ENCODE data around the gene ABHD4.

Gene ABHD4

GRCh38 chr14:22598099-22598895 is at the start of gene ABHD4:
ABHD4 (plus strand) TSS chr14:22598300; CDS start chr14:22598307, 7 bp downstream.
- no peak for TF ChIP-seq CTCF (IDR thresholded peaks at IDR 0.05; ENCODE audit: insufficient read depth, low read length, missing control alignments)
- ChIA-PET POLR2A (interaction anchor here (0.7 to 1.4 kb wide), 4 partner anchors 9 to 15 kb away, joined by 3 to 8 read pairs (median 6); partner anchors contain the start of gene DAD1), CTCF (interaction anchor here (0.8 to 6.3 kb wide), 24 partner anchors 9 to 274 kb away, joined by 3 to 43 read pairs (median 4); partner anchors contain the start of gene DAD1)
- no peak for DNase-seq (ENCODE audit: low read depth, low spot score)
- H3K4me3 ChIP-seq (ENCODE audit: low read depth, low read length): peak within 1 kb of the TSS; percentile 92

GRCh38 chr14:22549324-22549962 is 48.7 kb upstream of the ABHD4 start:
- POLR2A ChIA-PET: interaction anchor here (0.7 to 1.4 kb wide), 2 partner anchors 29 to 39 kb away, joined by 3 to 4 read pairs; no protein-coding TSS in a partner anchor
- H3K4me3 ChIP-seq (ENCODE audit: low read depth, low read length): no peak overlapping the region
- CTCF ChIA-PET: interaction anchor here (1.0 to 23.7 kb wide), 4 partner anchors 16 to 155 kb away, joined by 3 to 395 read pairs (median 4); no protein-coding TSS in a partner anchor
- DNase-seq (ENCODE audit: low read depth, low spot score): no peak
- TF ChIP-seq CTCF (IDR thresholded peaks at IDR 0.05; ENCODE audit: insufficient read depth, low read length, missing control alignments): no peak

GRCh38 chr14:22549981-22550673 is 48.0 kb upstream of the ABHD4 start:
- TF ChIP-seq CTCF (IDR thresholded peaks at IDR 0.05; ENCODE audit: insufficient read depth, low read length, missing control alignments): no peak
- no peak for DNase-seq (ENCODE audit: low read depth, low spot score)
- ChIA-PET CTCF (interaction anchor here (0.8 to 23.7 kb wide), 7 partner anchors 9 to 303 kb away, joined by 3 to 395 read pairs (median 3); no protein-coding TSS in a partner anchor), POLR2A (interaction anchor here (0.7 to 1.4 kb wide), 2 partner anchors 30 to 40 kb away, joined by 3 to 4 read pairs; no protein-coding TSS in a partner anchor)
- H3K4me3 ChIP-seq (ENCODE audit: low read depth, low read length): no peak overlapping the region

GRCh38 chr14:22551605-22551997 is 46.5 kb upstream of the ABHD4 start:
- no peak overlapping the region for H3K4me3 ChIP-seq (ENCODE audit: low read depth, low read length)
- DNase-seq (ENCODE audit: low read depth, low spot score): no peak
- POLR2A ChIA-PET: no interaction called here
- TF ChIP-seq CTCF (IDR thresholded peaks at IDR 0.05; ENCODE audit: insufficient read depth, low read length, missing control alignments): no peak
- CTCF ChIA-PET: interaction anchor here (0.7 to 23.7 kb wide), 10 partner anchors 9 to 349 kb away, joined by 3 to 395 read pairs (median 4); no protein-coding TSS in a partner anchor

- H3K4me3 ChIP-seq (ENCODE audit: low read depth, low read length): no peak overlapping the region
- ChIA-PET CTCF (interaction anchor here (0.7 to 23.7 kb wide), 14 partner anchors 10 to 434 kb away, joined by 3 to 395 read pairs (median 5); no protein-coding TSS in a partner anchor), POLR2A (interaction anchor here (1.1 kb wide), 1 partner anchor 297 kb away, joined by 3 read pairs; no protein-coding TSS in a partner anchor)
- DNase-seq (ENCODE audit: low read depth, low spot score): no peak
- no peak for TF ChIP-seq CTCF (IDR thresholded peaks at IDR 0.05; ENCODE audit: insufficient read depth, low read length, missing control alignments)
Measured at GRCh38 chr14:22552001-22552826, 45.9 kb upstream of the ABHD4 start.
